ENCODE data around the gene RASSF1.
"Not testable (repeated sequence)": the region's sequence is repeated elsewhere in the genome, so short reads cannot be mapped to it uniquely, and the experiment has no call there.

Gene RASSF1

DNA sequence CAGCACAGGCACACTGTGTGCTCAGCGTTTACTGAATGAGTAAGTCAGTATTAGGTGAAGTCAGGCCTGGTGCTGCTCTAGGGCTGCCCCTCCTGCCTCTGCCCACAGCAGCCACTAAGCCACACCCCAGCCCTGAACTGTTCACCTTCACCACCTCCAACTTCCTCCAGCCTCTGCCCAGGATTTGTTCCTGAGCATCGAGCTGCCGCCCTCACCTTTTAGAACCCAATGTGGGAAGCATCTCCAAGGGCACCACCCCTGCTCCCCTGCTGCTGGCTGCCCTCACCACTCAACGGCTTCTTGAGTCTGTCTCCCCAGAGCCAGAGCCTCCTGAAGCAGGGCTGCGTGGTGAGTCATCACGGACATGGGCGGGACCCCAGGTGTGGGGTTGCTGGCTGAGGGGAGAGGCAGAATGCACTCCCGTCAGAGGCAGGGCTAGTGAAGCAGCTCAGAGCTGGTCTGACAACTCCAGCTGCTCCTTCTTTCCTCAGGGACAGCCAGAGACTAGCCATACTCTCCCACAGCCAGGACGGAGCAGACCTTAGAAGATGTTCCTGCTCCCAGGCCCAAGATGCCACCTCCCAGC, 23.9 kb downstream of the RASSF1 start:
- TF ChIP-seq, protein P1, sequence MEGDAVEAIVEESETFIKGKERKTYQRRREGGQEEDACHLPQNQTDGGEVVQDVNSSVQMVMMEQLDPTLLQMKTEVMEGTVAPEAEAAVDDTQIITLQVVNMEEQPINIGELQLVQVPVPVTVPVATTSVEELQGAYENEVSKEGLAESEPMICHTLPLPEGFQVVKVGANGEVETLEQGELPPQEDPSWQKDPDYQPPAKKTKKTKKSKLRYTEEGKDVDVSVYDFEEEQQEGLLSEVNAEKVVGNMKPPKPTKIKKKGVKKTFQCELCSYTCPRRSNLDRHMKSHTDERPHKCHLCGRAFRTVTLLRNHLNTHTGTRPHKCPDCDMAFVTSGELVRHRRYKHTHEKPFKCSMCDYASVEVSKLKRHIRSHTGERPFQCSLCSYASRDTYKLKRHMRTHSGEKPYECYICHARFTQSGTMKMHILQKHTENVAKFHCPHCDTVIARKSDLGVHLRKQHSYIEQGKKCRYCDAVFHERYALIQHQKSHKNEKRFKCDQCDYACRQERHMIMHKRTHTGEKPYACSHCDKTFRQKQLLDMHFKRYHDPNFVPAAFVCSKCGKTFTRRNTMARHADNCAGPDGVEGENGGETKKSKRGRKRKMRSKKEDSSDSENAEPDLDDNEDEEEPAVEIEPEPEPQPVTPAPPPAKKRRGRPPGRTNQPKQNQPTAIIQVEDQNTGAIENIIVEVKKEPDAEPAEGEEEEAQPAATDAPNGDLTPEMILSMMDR (IDR thresholded peaks at IDR 0.05; ENCODE audit: low read depth, low read length, missing control alignments): no peak
- DNase-seq (ENCODE audit: low read depth): no peak
- in situ Hi-C loops (cut with HindIII; ENCODE audit: low sequenced_read_pairs): no loop called here
- no peak overlapping the region for H3K4me3 ChIP-seq (ENCODE audit: low read depth, low read length)

DNA sequence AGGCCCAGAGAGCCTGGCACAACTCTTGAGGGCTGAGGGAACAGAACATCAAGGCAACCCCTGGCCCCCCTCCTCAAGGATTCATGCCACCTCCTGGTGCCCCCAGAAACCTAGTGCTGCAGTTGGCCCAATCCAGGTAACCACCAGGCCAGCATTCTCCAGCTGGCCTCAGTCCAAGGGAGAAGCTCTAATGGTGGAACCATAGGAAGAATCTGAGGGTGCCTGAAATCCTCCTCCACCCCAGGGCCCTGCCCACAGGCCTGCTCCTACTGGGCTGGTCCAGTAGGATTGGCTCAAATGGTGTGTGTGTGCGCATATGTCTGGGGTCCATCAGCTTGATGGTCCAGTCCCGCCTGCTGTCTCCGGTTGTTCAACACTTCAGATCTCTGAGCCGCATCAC, 25.8 kb downstream of the RASSF1 start:
- TF ChIP-seq, protein P1 (IDR thresholded peaks at IDR 0.05; ENCODE audit: low read depth, low read length, missing control alignments): no peak
- H3K4me3 ChIP-seq (ENCODE audit: low read depth, low read length): no peak overlapping the region
- in situ Hi-C loops (cut with HindIII; ENCODE audit: low sequenced_read_pairs): no loop called here
- DNase-seq (ENCODE audit: low read depth): no peak

DNA sequence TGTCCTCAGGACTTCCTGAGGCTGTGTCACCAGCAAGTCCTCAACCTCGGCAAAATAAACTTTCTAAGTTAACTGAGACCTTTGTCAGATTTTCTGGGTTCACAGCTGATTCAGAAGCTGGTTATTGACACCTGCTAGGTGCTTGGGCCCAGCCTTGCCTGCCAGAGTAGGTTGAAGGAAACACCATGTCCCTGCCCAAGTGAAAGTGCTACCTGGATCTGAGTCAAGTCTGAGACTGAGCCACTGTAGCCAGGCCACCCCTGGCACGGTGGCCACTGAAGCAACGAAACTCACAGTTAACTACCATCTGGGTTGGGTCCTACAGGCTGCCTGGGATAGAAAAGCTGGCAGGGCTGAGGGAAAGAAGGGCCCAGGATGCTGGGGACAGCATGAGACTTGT, 26.3 kb downstream of the RASSF1 start:
- no peak overlapping the region for H3K4me3 ChIP-seq (ENCODE audit: low read depth, low read length)
- no peak for DNase-seq (ENCODE audit: low read depth)
- in situ Hi-C loops (cut with HindIII; ENCODE audit: low sequenced_read_pairs): no loop called here
- TF ChIP-seq, protein P1 (IDR thresholded peaks at IDR 0.05; ENCODE audit: low read depth, low read length, missing control alignments): no peak

DNA sequence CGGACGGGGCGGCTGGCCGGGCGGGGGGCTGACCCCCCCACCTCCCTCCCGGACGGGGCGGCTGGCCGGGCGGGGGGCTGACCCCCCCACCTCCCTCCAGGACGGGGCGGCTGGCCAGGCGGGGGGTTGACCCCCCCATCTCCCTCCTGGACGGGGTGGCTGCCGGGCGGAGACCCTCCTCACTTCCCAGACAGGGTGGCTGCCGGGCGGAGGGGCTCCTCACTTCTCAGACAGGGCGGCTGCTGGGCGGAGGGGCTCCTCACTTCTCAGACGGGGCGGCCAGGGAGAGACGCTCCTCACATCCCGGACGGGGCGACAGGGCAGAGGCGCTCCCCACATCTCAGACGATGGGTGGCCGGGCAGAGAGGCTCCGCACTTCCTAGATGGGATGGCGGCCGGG, 28.6 kb downstream of the RASSF1 start:
- in situ Hi-C loops (cut with HindIII; ENCODE audit: low sequenced_read_pairs); DNase-seq (ENCODE audit: low read depth); H3K4me3 ChIP-seq (ENCODE audit: low read depth, low read length): not testable (repeated sequence)

DNA sequence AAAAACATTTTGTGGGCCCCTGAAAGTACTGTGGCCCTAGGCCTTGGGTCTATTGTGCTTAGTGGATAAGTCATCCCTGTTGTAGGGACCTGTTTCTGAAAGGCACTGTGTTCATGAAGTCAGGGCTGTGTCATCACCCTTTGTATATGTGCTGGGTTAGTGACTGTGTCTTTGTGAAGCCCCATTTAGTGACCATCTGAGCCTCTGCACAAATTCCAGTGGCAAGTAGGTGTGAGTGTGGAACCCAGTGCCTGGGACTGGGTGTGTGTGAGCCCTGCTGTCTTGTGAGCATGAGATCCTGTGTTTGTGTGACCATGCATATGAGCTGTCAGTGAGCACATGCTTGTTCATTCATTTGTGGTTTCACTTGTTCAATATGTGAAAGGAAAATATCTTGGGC, 36.0 kb downstream of the RASSF1 start:
- in situ Hi-C loops (cut with HindIII; ENCODE audit: low sequenced_read_pairs): no loop called here
- TF ChIP-seq, protein P1 (IDR thresholded peaks at IDR 0.05; ENCODE audit: low read depth, low read length, missing control alignments): no peak
- DNase-seq (ENCODE audit: low read depth): no peak
- no peak overlapping the region for H3K4me3 ChIP-seq (ENCODE audit: low read depth, low read length)

DNA sequence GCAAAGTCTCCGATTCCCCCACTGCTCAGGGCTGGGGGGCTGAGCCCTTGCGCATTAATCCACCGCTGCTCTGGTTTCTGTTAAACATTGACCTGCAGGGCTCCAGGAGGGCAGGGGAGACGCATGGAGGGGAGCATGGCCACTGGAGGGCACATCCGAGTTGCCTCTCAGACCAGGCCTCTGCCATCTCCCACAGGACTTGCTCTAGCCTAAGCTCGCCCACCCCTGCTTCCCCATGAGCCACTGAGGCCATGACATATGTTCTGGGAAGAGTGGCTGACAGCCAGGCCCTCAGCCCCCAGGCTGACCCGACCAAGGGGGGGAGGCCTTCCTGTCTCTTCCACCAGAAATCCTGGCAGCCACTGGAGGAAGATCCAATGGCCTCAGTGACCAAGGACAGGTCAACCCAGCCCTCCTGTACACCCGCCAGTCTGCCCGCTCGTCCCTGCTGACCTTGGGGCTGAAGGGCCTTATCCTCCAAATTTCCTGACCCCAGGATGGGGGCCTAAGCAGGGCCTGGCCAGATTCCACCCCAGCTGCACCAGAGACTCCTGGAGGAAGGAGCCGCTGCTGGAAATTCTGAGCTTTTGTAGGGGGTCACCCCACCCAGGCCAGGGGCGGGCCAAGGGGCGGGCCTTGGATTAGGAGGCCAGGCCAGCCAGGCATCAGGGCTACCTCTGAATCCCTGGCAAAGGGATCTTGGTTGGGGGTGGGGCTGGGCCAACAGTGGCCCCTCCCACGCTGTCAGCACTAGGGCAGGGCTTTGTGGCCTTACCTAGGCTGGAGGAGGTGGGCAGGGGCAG, 37.4 kb downstream of the RASSF1 start, which contains the start of gene HYAL1:
Gene HYAL1 (minus strand): TSS at position 562 of the 803 bp plus-strand sequence. CDS start 618 bp downstream, outside the sequence.
- TF ChIP-seq, protein P1 (IDR thresholded peaks at IDR 0.05; ENCODE audit: low read depth, low read length, missing control alignments): peak; percentile 9
- H3K4me3 ChIP-seq (ENCODE audit: low read depth, low read length): no peak within 1 kb of the TSS
- no peak for DNase-seq (ENCODE audit: low read depth)
- in situ Hi-C loops (cut with HindIII; ENCODE audit: low sequenced_read_pairs): no loop called here

All from astrocyte of the cerebellum (primary cell).